Mammary epithelial cell (primary cell): Measurements from ENCODE around the gene ADGRL3.

Experiments
- EZH2 ChIP-seq: IDR thresholded peaks from 2 replicates; pipeline ENCODE4 v1.6.1; 2012; ENCODE audit warnings: low read length, inconsistent platforms, borderline replicate concordance
- TF ChIP-seq, protein P1 (sequence below), 2 donors: IDR thresholded peaks in 1 of 2; conservative IDR thresholded peaks in 1 of 2; 2 replicates each; pipeline ENCODE4 v1.5.1; 2011 to 2012; ENCODE audit warnings: inconsistent platforms in 2 of 2, low read length in 2 of 2, mild to moderate bottlenecking in 2 of 2, control low read depth in 1 of 2, low read depth in 1 of 2; ENCODE audit not compliant: insufficient read depth in 1 of 2; ENCODE audit errors: extremely low read depth in 1 of 2

DNA sequence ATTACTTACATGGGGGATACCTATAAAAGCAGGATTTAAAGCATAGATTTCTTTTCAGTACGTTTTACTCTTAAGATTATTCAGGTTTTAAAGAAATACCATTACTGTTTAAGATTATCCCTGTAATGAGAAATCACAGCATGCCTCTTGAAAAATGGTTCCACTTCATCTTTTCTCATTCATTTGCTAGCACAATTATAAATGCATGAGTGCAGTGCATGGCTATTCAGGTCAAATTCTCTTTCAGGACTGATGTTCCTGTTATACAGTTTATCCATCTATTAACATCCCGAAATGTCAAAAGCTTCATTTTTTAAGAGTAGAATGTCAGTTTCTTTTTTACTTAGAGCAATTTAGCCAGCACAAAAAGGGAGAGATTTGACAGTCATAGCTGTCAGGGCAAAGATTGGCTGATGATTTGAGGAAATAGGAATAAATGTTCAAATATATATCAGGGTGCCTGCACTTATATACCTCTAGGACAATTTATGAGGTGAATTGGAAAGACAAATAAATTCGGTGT, 135.2 kb downstream of the ADGRL3 start:
- TF ChIP-seq, protein P1, sequence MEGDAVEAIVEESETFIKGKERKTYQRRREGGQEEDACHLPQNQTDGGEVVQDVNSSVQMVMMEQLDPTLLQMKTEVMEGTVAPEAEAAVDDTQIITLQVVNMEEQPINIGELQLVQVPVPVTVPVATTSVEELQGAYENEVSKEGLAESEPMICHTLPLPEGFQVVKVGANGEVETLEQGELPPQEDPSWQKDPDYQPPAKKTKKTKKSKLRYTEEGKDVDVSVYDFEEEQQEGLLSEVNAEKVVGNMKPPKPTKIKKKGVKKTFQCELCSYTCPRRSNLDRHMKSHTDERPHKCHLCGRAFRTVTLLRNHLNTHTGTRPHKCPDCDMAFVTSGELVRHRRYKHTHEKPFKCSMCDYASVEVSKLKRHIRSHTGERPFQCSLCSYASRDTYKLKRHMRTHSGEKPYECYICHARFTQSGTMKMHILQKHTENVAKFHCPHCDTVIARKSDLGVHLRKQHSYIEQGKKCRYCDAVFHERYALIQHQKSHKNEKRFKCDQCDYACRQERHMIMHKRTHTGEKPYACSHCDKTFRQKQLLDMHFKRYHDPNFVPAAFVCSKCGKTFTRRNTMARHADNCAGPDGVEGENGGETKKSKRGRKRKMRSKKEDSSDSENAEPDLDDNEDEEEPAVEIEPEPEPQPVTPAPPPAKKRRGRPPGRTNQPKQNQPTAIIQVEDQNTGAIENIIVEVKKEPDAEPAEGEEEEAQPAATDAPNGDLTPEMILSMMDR (conservative IDR thresholded peaks at IDR 0.05 in 1 of 2, IDR thresholded peaks at IDR 0.05 in 1 of 2; ENCODE audit: extremely low read depth in 1 of 2, insufficient read depth in 1 of 2, low read depth in 1 of 2, low read length in 2 of 2): no peak
- TF ChIP-seq EZH2: no peak
